GM19463 (cell line): ENCODE data around the gene TMEM63A.

Experiments
- ATAC-seq: cut with Tn5 transposase; IDR thresholded peaks from one replicate; pipeline ENCODE4 v1.9.1; 2021; ENCODE audit warnings: mild to moderate bottlenecking, moderate library complexity; ENCODE audit not compliant: unreplicated experiment

The TMEM63A gene

DNA sequence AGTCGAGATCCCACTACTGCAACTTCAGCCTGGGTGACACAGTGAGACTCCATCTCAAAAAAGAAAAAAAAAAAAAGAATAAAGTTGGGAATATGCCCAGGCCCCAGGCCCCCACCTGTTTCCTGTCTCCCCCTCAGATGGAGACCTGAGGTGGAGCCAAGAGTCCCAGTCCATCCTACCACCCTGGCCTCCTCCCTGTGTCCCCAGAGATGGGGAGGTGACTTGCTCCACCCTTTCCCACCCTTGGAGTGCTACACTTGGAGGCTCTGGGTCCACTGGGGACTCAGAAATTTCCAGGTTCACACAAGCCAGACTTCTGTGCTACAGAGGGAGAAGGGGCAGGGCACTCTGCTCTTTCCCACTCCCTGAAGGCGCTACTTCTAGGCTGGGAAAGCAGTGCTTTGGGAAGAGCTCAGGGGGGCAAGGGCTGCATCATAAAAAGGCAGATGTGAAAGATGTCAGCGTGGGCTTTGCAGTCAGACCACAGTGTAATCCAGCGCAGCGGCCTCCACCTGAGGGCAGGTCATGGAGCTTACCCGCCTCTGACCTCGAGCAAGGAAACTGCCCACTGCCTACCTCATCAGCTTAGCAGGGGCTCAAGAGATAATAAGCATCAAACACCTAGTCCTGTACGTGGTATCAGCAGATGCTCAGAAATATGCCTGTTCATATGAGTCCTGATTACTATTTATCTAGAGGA lies 13.4 kb downstream of the TMEM63A start:
- no peak for ATAC-seq

DNA sequence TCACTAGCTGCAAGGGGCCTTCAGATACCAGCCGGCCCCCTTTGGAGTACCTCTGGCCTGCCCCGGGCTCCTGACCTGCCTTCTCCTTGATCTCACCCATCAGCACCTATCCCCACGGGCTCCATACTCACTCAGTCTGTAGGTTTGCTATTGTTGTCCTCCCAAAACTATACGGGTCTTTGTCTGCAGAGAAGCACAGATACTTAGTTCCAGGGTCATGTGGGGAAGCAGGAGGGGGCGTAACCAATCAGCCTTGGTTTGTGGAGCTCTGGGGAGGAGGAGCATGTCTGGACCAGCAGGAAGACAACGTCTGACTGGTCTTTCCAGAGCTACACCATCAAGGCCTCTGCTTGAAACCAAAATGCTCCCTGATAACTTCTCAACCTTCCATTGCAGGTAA lies 15.2 kb downstream of the TMEM63A start:
- no peak for ATAC-seq

GRCh38 chr1:225866061-225866837 lies 15.9 kb downstream of the TMEM63A start:
- ATAC-seq, result peak; percentile 77

- no peak for ATAC-seq
Measured at GRCh38 chr1:225865514-225865913, 16.7 kb downstream of the TMEM63A start.

DNA sequence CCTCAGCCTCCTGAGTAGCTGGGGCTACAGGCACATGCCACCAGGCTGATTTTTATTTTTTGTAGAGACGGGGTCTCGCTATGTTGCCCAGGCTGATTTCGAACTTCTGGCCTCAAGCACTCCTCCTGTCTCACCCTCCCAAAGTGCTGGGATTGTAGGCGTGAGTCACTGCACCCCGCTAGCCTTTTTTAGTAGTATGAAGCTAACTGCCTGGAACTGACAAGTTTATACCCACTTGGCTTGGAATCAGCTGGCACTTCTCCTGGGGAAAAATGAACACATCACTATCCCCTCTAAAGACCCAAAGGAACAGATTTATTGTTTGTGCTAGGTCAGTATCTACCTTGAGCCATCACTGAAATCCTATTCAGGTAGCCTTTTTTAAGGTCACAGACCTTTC lies 19.0 kb downstream of the TMEM63A start:
- no peak for ATAC-seq

GRCh38 chr1:225862581-225862950 lies 19.6 kb downstream of the TMEM63A start:
- no peak for ATAC-seq

DNA sequence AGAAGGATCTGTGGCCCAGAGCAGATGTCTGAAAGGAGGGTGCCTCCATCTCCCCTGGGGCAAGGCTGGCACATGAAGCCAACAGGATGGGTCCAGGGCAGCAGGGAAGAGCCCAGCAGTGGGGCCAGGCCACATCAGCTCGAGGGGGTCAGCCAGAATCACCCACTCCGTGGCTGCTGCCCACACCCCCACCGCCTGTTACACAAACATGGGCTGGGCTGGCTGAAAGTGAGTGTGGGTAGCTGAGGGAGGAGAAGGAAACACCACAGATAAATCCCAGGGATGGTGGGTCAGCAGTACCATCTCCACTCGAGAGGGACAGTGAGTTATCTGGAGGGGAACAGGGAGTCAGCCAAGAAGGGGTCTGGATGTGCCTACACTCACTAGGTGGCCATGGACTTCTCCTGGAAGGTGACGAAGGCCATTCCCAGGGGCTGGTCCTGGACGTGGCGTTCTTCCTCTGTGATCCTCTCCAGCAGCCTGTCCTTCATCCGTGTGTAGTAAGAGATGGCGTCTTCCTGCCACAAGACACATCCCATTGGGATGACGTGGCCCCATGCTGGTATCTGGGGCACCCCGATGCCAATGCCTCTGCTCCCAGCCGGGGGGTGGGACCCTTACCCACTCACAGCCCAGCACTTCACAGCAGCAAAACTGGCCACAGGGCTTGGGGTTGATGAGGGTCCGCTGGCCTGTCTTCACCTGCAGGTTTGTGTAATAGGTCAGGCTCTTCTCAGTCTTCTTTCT lies 20.2 kb downstream of the TMEM63A start:
- no peak for ATAC-seq

GRCh38 chr1:225860876-225861441 lies 21.2 kb downstream of the TMEM63A start:
- ATAC-seq, result no peak

- no peak for ATAC-seq
Measured at GRCh38 chr1:225860107-225860506, 22.1 kb downstream of the TMEM63A start.

DNA sequence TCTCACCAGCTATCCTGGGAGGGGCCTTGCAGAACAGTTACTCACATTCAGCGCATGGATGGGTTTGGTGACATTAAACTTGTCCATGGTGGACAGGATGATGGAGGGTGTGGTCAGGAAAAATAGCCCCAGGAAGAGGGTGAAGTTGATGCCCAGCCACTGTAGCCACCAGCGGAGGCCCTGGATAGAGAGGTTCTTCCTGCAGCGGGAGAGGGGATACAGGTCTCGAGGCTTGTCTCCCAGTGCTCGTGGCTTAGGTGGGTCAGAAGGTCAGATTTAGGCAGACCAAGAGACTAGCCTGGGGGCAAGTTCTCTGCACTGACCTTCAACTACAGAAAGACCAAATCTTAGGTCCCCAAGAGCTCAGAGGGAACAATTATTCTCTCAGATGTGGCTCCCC lies 23.0 kb downstream of the TMEM63A start:
- no peak for ATAC-seq

GRCh38 chr1:225857256-225857655 lies 24.9 kb downstream of the TMEM63A start:
- ATAC-seq, result no peak

DNA sequence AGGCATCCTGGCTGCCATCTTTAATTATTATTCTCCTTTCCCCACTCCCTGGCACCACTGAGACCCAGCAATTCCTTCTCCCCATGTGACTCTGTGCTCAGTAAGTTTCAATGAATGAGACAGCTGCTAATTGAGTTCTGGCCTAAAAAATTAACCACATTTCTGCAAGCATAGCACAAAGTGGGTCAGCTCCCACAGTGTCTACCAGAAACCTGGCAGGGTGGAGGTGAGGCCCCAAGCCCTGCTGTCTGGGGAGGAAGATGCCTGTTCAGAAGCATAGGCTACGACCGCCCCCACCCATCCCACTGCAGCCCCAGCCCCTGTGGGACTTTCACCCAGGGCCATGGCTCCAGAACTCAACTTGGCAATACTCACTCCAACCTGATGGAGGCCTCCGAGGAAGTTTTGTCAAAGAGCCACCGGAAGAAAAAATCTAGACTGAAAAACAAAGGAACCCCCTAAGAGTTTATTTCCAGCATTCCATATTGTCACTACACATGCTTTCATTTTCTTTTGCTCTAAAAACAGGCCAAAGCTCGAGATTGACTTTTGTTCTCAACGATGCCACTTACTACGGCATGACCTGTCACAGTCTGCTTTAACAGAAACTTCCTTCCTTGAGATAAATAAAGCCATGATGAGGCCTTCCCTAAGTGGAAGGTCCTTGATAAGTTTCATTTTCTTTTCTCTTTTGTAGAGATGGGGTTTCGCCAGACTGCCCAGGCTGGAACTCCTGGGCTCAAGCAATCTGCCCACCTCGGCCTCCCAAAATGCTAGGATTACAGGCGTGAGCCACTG lies 26.5 kb downstream of the TMEM63A start:
- no peak for ATAC-seq

DNA sequence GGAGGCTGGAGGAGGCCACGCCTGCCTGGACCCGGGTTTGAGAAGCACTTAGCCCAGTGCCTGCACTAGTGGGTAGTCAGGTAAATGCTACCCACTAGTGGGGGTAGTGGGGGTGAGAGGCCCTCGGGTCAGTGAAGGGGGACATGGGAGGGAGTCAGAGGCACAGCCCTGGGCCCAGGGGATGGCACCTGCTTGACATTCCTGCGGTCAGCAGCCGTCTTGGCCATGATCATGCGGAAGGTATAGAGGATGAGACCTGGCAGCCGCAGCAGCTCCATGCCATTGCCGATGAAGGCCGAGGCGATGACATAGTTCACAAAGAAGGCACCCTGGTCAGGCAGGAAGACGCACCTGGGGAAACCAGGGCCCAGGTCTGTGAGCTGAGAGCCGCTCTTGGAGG lies 28.7 kb downstream of the TMEM63A start:
- no peak for ATAC-seq

- no peak for ATAC-seq
Measured at GRCh38 chr1:225852413-225853124, 29.6 kb downstream of the TMEM63A start.

GRCh38 chr1:225851805-225852204 lies 30.4 kb downstream of the TMEM63A start:
- peak; percentile 55 for ATAC-seq

- no peak for ATAC-seq
Measured at GRCh38 chr1:225850370-225850769, 31.8 kb downstream of the TMEM63A start.

DNA sequence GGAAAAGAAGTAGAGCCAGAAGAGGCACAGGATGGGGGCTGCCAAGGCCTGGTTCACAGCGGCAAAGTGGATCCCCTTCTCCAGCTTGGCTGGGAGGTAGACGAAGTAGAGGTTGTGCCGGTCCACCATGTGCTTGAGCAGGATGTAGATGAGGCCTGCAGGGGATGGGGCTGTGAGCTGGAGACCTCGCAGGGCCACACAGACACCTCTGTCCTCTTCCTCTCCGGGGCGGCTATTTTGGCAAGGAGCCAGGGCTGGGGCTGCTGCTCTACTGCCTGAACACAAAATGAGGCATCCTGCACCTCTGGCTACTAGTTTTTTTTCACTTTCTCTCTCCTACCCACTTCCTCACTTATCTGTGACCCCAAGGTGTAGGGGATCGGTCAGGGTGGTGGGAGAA lies 32.3 kb downstream of the TMEM63A start:
- no peak for ATAC-seq

GRCh38 chr1:225848030-225848955 lies 33.9 kb downstream of the TMEM63A start:
- peak; percentile 63 for ATAC-seq

DNA sequence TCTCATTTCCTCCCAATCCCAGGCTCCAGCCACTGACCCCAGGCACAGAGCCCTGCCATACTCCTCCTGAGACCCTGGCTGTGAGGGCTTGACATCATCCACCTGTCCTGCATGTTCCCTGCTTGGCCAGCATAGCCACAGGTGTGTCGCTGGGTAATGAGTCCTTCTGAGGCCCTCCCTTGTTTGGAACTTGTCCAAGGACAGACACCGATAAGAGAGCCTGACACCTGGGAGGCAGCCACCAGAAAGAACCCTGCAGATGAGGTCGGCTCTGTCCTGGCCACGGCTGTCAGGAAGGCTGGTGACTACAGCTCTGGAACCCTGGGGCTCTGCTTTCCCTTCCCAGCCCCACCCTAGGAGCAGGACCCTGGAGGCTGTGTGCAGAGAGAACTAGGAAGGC lies 34.6 kb downstream of the TMEM63A start:
- peak; percentile 3 for ATAC-seq
